Keratinocyte (primary cell): ENCODE results near the gene ARMS2. TPM values are rescaled to one million over a fixed set of nuclear protein-coding genes. Genes with fewer than 3 reads are reported as not detected.

Source experiments
- DNase-seq: peaks from one replicate; pipeline ENCODE4 v3.0.0-alpha.2; 2011; ENCODE audit warnings: low read depth, missing footprints, low spot score
- FAIRE-seq: peaks from 2 replicates; lab custom pipeline; 2011; peaks lifted over from hg19 to GRCh38; lab: Jason Lieb, UNC
- H2AFZ ChIP-seq: 2 replicates; pipeline ENCODE4 v1.6.0; 2012; ENCODE audit warnings: low read length, control low read depth, inconsistent platforms; ENCODE audit not compliant: control insufficient read depth
- H3K27ac ChIP-seq: 2 replicates; pipeline ENCODE4 v1.5.1; 2011; ENCODE audit warnings: low read length; ENCODE audit not compliant: control insufficient read depth, insufficient read depth
- H3K27me3 ChIP-seq: 3 replicates; pipeline ENCODE4 v1.6.0; 2011; ENCODE audit warnings: low read length; ENCODE audit not compliant: control insufficient read depth, insufficient read depth; ENCODE audit errors: extremely low read depth
- H3K36me3 ChIP-seq, 2 experiments: 2 replicates in 1 of 2; 3 replicates in 1 of 2; pipeline ENCODE4 v1.5.1; 2011; ENCODE audit warnings: low read length in 2 of 2, mild to moderate bottlenecking in 1 of 2; ENCODE audit not compliant: control insufficient read depth in 2 of 2, insufficient read depth in 2 of 2; ENCODE audit errors: extremely low read depth in 1 of 2
- H3K4me1 ChIP-seq: 3 replicates; pipeline ENCODE4 v1.5.1; 2011; ENCODE audit warnings: low read length; ENCODE audit not compliant: control insufficient read depth, insufficient read depth; ENCODE audit errors: extremely low read depth
- H3K4me2 ChIP-seq: 3 replicates; pipeline ENCODE4 v1.6.0; 2011; ENCODE audit warnings: low read depth, low read length; ENCODE audit not compliant: control insufficient read depth, insufficient read depth; ENCODE audit errors: extremely low read depth
- H3K4me3 ChIP-seq, 3 experiments: fragments of 200-600 bp in 1 of 3; sonication (generic) in 1 of 3; 2 replicates in 2 of 3; 3 replicates in 1 of 3; pipeline ENCODE4 v1.5.1; 2011 to 2016; ENCODE audit warnings: low read length in 3 of 3, mild to moderate bottlenecking in 3 of 3, control low read depth in 2 of 3, inconsistent platforms in 1 of 3, low read depth in 1 of 3, mixed read lengths in 1 of 3, mixed run types in 1 of 3, moderate library complexity in 1 of 3; ENCODE audit not compliant: control insufficient read depth in 2 of 3, insufficient read depth in 2 of 3; ENCODE audit errors: extremely low read depth in 1 of 3
- H3K79me2 ChIP-seq: 2 replicates; pipeline ENCODE4 v1.6.0; 2012; ENCODE audit warnings: low read length; ENCODE audit not compliant: control insufficient read depth, insufficient read depth
- H3K9ac ChIP-seq: 3 replicates; pipeline ENCODE4 v1.6.0; 2011; ENCODE audit warnings: low read length; ENCODE audit not compliant: control insufficient read depth, insufficient read depth; ENCODE audit errors: extremely low read depth
- H3K9me1 ChIP-seq: 3 replicates; pipeline ENCODE4 v1.6.0; 2011; ENCODE audit warnings: low read length; ENCODE audit not compliant: control insufficient read depth, insufficient read depth; ENCODE audit errors: extremely low read depth
- H3K9me3 ChIP-seq: 2 replicates; pipeline ENCODE4 v1.5.1; 2012; ENCODE audit warnings: low read depth, low read length; ENCODE audit not compliant: control insufficient read depth
- H4K20me1 ChIP-seq: 3 replicates; pipeline ENCODE4 v1.6.0; 2011; ENCODE audit warnings: low read length; ENCODE audit not compliant: control insufficient read depth, insufficient read depth; ENCODE audit errors: extremely low read depth
- EZH2 ChIP-seq: IDR thresholded peaks from one replicate; pipeline ENCODE4 v1.6.1; 2012; ENCODE audit warnings: inconsistent platforms, mild to moderate bottlenecking, low read length, moderate library complexity
- dilution Hi-C: fragments of 300-500 bp; cut with MboI; formaldehyde crosslinking; loops from one replicate; pipeline ENCODE4 v1.7.0; 2020; ENCODE audit warnings: low sequenced_read_pairs; ENCODE audit not compliant: extremely low pct_ligation_motif_present
- polyA plus RNA-seq, 5 experiments: library from polyadenylated mRNA; depleted of rRNA in 3 of 5; stranded (reverse) in 3 of 5; stranded (forward) in 1 of 5; unstranded in 1 of 5; fragments of >200 nt; gene quantifications; 1 replicate in 1 of 5; 2 replicates in 3 of 5; 3 replicates in 1 of 5; pipeline versions ENCODE4 v1.2.1 to v1.2.3, GENCODE V29; 2011 to 2012; ENCODE audit warnings: missing spikeins in 2 of 5, low read depth in 1 of 5, low replicate concordance in 1 of 5
- TF ChIP-seq, protein P1 (sequence below), 3 experiments: IDR thresholded peaks in 1 of 3; conservative IDR thresholded peaks in 1 of 3; optimal IDR thresholded peaks in 1 of 3; 2 replicates in 2 of 3; 3 replicates in 1 of 3; pipeline versions ENCODE3 to v1.5.1; 2011; ENCODE audit warnings: low read length in 3 of 3, mild to moderate bottlenecking in 3 of 3, moderate library complexity in 2 of 3, control low read depth in 1 of 3, inconsistent platforms in 1 of 3; ENCODE audit not compliant: insufficient read depth in 2 of 3; ENCODE audit errors: extremely low read depth in 1 of 3

The ARMS2 gene
- polyA plus RNA-seq, 1 donor (not counting 4 experiments of a cell fraction or from before 2014, with no cell fraction given): 0.08 TPM

DNA sequence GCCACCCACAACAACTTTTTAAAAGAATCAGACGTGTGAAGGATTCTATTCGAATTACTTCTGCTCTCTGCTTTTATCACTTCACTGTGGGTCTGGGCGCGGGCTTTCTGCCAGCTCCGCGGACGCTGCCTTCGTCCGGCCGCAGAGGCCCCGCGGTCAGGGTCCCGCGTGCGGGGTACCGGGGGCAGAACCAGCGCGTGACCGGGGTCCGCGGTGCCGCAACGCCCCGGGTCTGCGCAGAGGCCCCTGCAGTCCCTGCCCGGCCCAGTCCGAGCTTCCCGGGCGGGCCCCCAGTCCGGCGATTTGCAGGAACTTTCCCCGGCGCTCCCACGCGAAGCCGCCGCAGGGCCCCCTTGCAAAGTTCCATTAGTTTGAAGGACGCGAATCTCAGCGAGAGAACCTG, 6.4 kb downstream of the ARMS2 start:
- Histone ChIP-seq H3K4me2 (peak overlapping the region; percentile 73), H2AFZ (peak overlapping the region; percentile 33), H3K9me3 (no peaks in the 10 kb centered on the region), H3K9me1 (no peaks in the 10 kb centered on the region), H4K20me1 (peaks cover 2% of the 10 kb centered on the region), H3K36me3 (peaks cover 0 to 9% of the 10 kb centered on the region in 2 experiments), H3K4me3 (peak overlapping the region; percentile 39 to 57 (median 49)), H3K9ac (peak overlapping the region; percentile 54), H3K27ac (no peak overlapping the region), H3K4me1 (peaks cover 25% of the 10 kb centered on the region), H3K27me3 (no peaks in the 10 kb centered on the region), H3K79me2 (peaks cover 42% of the 10 kb centered on the region)
- FAIRE-seq: no peak
- no peak for TF ChIP-seq EZH2
- TF ChIP-seq, protein P1, sequence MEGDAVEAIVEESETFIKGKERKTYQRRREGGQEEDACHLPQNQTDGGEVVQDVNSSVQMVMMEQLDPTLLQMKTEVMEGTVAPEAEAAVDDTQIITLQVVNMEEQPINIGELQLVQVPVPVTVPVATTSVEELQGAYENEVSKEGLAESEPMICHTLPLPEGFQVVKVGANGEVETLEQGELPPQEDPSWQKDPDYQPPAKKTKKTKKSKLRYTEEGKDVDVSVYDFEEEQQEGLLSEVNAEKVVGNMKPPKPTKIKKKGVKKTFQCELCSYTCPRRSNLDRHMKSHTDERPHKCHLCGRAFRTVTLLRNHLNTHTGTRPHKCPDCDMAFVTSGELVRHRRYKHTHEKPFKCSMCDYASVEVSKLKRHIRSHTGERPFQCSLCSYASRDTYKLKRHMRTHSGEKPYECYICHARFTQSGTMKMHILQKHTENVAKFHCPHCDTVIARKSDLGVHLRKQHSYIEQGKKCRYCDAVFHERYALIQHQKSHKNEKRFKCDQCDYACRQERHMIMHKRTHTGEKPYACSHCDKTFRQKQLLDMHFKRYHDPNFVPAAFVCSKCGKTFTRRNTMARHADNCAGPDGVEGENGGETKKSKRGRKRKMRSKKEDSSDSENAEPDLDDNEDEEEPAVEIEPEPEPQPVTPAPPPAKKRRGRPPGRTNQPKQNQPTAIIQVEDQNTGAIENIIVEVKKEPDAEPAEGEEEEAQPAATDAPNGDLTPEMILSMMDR (optimal IDR thresholded peaks at IDR 0.05 in 1 of 3, IDR thresholded peaks at IDR 0.05 in 1 of 3, conservative IDR thresholded peaks at IDR 0.05 in 1 of 3; ENCODE audit: extremely low read depth in 1 of 3, insufficient read depth in 2 of 3, low read length in 3 of 3): no peak
- dilution Hi-C loops: no loop called here
- no peak for DNase-seq

DNA sequence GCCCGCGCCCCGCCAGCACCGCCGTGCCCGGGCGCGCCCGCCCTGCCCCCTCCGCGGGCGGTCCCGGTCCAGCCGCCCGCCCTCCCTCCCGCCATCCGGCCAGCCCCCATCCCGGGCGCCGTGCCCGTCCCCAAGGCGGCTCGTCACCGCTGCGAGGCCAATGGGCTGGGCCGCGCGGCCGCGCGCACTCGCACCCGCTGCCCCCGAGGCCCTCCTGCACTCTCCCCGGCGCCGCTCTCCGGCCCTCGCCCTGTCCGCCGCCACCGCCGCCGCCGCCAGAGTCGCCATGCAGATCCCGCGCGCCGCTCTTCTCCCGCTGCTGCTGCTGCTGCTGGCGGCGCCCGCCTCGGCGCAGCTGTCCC, 6.9 kb downstream of the ARMS2 start, which contains the start of gene HTRA1:
TSS of gene HTRA1 (plus strand) at position 187 of the 362 bp plus-strand sequence. CDS start at position 287, 100 bp downstream.
- DNase-seq (no peak), FAIRE-seq (no peak)
- no peaks in the 10 kb centered on the region for H3K9me1 ChIP-seq
- H4K20me1 ChIP-seq: peaks cover 2% of the 10 kb centered on the region
- H3K36me3 ChIP-seq: peaks cover 0 to 9% of the 10 kb centered on the region in 2 experiments
- no peak for TF ChIP-seq EZH2
- TF ChIP-seq, protein P1 (optimal IDR thresholded peaks at IDR 0.05 in 1 of 3, IDR thresholded peaks at IDR 0.05 in 1 of 3, conservative IDR thresholded peaks at IDR 0.05 in 1 of 3; ENCODE audit: extremely low read depth in 1 of 3, insufficient read depth in 2 of 3, low read length in 3 of 3): no peak
- peak within 1 kb of the TSS; percentile 76 to 96 (median 93) for H3K4me3 ChIP-seq
- no peaks in the 10 kb centered on the region for H3K9me3 ChIP-seq
- H3K27ac ChIP-seq: peak within 1 kb of the TSS; percentile 75
- peaks cover 25% of the 10 kb centered on the region for H3K4me1 ChIP-seq
- peak within 1 kb of the TSS; percentile 83 for H3K9ac ChIP-seq
- dilution Hi-C loops: no loop called here
- H3K4me2 ChIP-seq: peak within 1 kb of the TSS; percentile 87
- peak within 1 kb of the TSS; percentile 33 for H2AFZ ChIP-seq
- H3K79me2 ChIP-seq: peaks cover 44% of the 10 kb centered on the region
- H3K27me3 ChIP-seq: no peaks in the 10 kb centered on the region
